ENCODE data around the gene SYNE1. TPM values are rescaled to one million over a fixed set of nuclear protein-coding genes. Genes with fewer than 3 reads are reported as not detected.
"Not testable (repeated sequence)": the region's sequence is repeated elsewhere in the genome, so short reads cannot be mapped to it uniquely, and the experiment has no call there.

The SYNE1 gene
- total RNA-seq, 1 experiment from 2014 or later = 23.0 TPM

- no peaks in the 10 kb centered on the region for H3K36me3 ChIP-seq (ENCODE audit: control insufficient read depth, insufficient read depth, low read length)
- no peaks in the 10 kb centered on the region for H3K9me3 Mint-ChIP-seq (ENCODE audit: unreplicated experiment)
- H3K4me3 Mint-ChIP-seq (ENCODE audit: unreplicated experiment) = no peak overlapping the region
- no peak for DNase-seq
- intact Hi-C loops (cut with micrococcal nuclease; ENCODE audit: unreplicated experiment) = no loop called here
- H3K27me3 ChIP-seq (replicated peaks; ENCODE audit: control insufficient read depth, insufficient read depth, low read length) = no peaks in the 10 kb centered on the region
- H3K9me3 ChIP-seq = no peaks in the 10 kb centered on the region
- H3K27ac Mint-ChIP-seq (ENCODE audit: unreplicated experiment) = no peak overlapping the region
- TF ChIP-seq CTCF (IDR thresholded peaks at IDR 0.05; ENCODE audit: insufficient read depth in 1 of 2, low read depth in 1 of 2, low read length in 1 of 2, severe bottlenecking in 1 of 2, unreplicated experiment in 1 of 2) = no peak
- H3K4me1 ChIP-seq = no peaks in the 10 kb centered on the region
- BruUV-seq (replicated peaks) = no TSS peak
- ChIA-PET POLR2A (no interaction called here), CTCF (no interaction called here)
- H3K36me3 Mint-ChIP-seq (ENCODE audit: insufficient read depth, unreplicated experiment) = no peaks in the 10 kb centered on the region
- H3K4me1 Mint-ChIP-seq (ENCODE audit: low read depth, unreplicated experiment) = no peaks in the 10 kb centered on the region
- no peak overlapping the region for H3K4me3 ChIP-seq (ENCODE audit: low read depth, low read length)
- peaks cover 6% of the 10 kb centered on the region for H3K27me3 Mint-ChIP-seq (ENCODE audit: insufficient read depth, unreplicated experiment)
These were observed 551.7 kb downstream of the SYNE1 start for GRCh38 chr6:152085451-152085921.

GRCh38 chr6:152078804-152079203 is 558.4 kb downstream of the SYNE1 start:
- BruUV-seq (replicated peaks) = no TSS peak
- no peak for TF ChIP-seq CTCF (IDR thresholded peaks at IDR 0.05; ENCODE audit: insufficient read depth in 1 of 2, low read depth in 1 of 2, low read length in 1 of 2, severe bottlenecking in 1 of 2, unreplicated experiment in 1 of 2)
- Histone ChIP-seq H3K4me3 (ENCODE audit: low read depth, low read length) (no peak overlapping the region), H3K27me3 (replicated peaks; ENCODE audit: control insufficient read depth, insufficient read depth, low read length) (no peaks in the 10 kb centered on the region), H3K4me1 (no peaks in the 10 kb centered on the region), H3K36me3 (ENCODE audit: control insufficient read depth, insufficient read depth, low read length) (no peaks in the 10 kb centered on the region), H3K9me3 (no peaks in the 10 kb centered on the region)
- ChIA-PET POLR2A (no interaction called here), CTCF (no interaction called here)
- peaks cover 10% of the 10 kb centered on the region for H3K27me3 Mint-ChIP-seq (ENCODE audit: insufficient read depth, unreplicated experiment)
- no peaks in the 10 kb centered on the region for H3K4me1 Mint-ChIP-seq (ENCODE audit: low read depth, unreplicated experiment)
- H3K27ac Mint-ChIP-seq (ENCODE audit: unreplicated experiment) = no peak overlapping the region
- peaks cover 14% of the 10 kb centered on the region for H3K9me3 Mint-ChIP-seq (ENCODE audit: unreplicated experiment)
- H3K4me3 Mint-ChIP-seq (ENCODE audit: unreplicated experiment) = no peak overlapping the region
- DNase-seq = no peak
- H3K36me3 Mint-ChIP-seq (ENCODE audit: insufficient read depth, unreplicated experiment) = no peaks in the 10 kb centered on the region
- intact Hi-C loops (cut with micrococcal nuclease; ENCODE audit: unreplicated experiment) = no loop called here

GRCh38 chr6:152078001-152078400 is 559.2 kb downstream of the SYNE1 start:
- ChIA-PET POLR2A (no interaction called here), CTCF (no interaction called here)
- H3K9me3 ChIP-seq = no peaks in the 10 kb centered on the region
- Mint-ChIP-seq H3K4me3 (ENCODE audit: unreplicated experiment) (no peak overlapping the region), H3K4me1 (ENCODE audit: low read depth, unreplicated experiment) (no peaks in the 10 kb centered on the region), H3K27ac (ENCODE audit: unreplicated experiment) (no peak overlapping the region), H3K36me3 (ENCODE audit: insufficient read depth, unreplicated experiment) (no peaks in the 10 kb centered on the region), H3K27me3 (ENCODE audit: insufficient read depth, unreplicated experiment) (peaks cover 10% of the 10 kb centered on the region), H3K9me3 (ENCODE audit: unreplicated experiment) (peaks cover 14% of the 10 kb centered on the region)
- H3K4me3 ChIP-seq (ENCODE audit: low read depth, low read length) = no peak overlapping the region
- H3K36me3 ChIP-seq (ENCODE audit: control insufficient read depth, insufficient read depth, low read length) = no peaks in the 10 kb centered on the region
- intact Hi-C loops (cut with micrococcal nuclease; ENCODE audit: unreplicated experiment) = no loop called here
- H3K4me1 ChIP-seq = no peaks in the 10 kb centered on the region
- H3K27me3 ChIP-seq (replicated peaks; ENCODE audit: control insufficient read depth, insufficient read depth, low read length) = no peaks in the 10 kb centered on the region
- TF ChIP-seq CTCF (IDR thresholded peaks at IDR 0.05; ENCODE audit: insufficient read depth in 1 of 2, low read depth in 1 of 2, low read length in 1 of 2, severe bottlenecking in 1 of 2, unreplicated experiment in 1 of 2) = no peak
- no peak for DNase-seq
- no TSS peak for BruUV-seq (replicated peaks)

GRCh38 chr6:152076242-152076641 is 560.9 kb downstream of the SYNE1 start:
- DNase-seq; CTCF ChIA-PET; H3K9me3 ChIP-seq; H3K4me3 ChIP-seq (ENCODE audit: low read depth, low read length); H3K36me3 Mint-ChIP-seq (ENCODE audit: insufficient read depth, unreplicated experiment); intact Hi-C loops (cut with micrococcal nuclease; ENCODE audit: unreplicated experiment); H3K27me3 ChIP-seq (replicated peaks; ENCODE audit: control insufficient read depth, insufficient read depth, low read length); H3K4me1 Mint-ChIP-seq (ENCODE audit: low read depth, unreplicated experiment); H3K4me1 ChIP-seq; H3K27ac Mint-ChIP-seq (ENCODE audit: unreplicated experiment); H3K36me3 ChIP-seq (ENCODE audit: control insufficient read depth, insufficient read depth, low read length); H3K27me3 Mint-ChIP-seq (ENCODE audit: insufficient read depth, unreplicated experiment); H3K4me3 Mint-ChIP-seq (ENCODE audit: unreplicated experiment); BruUV-seq (replicated peaks); POLR2A ChIA-PET: not testable (repeated sequence)
- peaks cover 14% of the 10 kb centered on the region for H3K9me3 Mint-ChIP-seq (ENCODE audit: unreplicated experiment)

Data from Caco-2 (cell line).